Epidermal melanocyte (primary cell): Measurements from ENCODE around the gene PFDN2.

Experiments used
- DNase-seq: peaks from one replicate; pipeline ENCODE4 v3.0.0; 2011; ENCODE audit warnings: low spot score; ENCODE audit not compliant: insufficient read length

The PFDN2 gene

DNA sequence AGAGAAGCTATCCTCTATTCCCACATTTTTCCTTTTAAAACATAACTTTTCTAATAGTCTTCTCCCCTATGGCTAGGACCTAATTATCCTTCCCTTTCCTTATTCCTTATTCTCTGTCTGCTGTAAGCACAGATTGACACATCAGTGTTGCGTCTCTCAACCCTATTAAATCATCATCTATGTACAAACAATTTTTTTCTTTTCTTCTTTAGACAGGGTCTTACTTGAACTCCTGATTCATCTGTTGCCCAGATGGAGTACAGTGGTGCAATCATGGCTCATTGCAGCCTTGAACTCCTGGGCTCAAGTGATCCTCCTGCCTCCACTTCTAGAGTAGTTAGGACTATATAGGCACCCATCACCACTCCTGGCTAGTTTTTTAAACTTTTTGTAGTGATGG, 11.4 kb downstream of the PFDN2 start:
- DNase-seq = no peak

GRCh38 chr1:161100556-161100955, 17.3 kb downstream of the PFDN2 start:
- DNase-seq = no peak

- DNase-seq = no peak
Measured at GRCh38 chr1:161099090-161099802, 18.6 kb downstream of the PFDN2 start.

DNA sequence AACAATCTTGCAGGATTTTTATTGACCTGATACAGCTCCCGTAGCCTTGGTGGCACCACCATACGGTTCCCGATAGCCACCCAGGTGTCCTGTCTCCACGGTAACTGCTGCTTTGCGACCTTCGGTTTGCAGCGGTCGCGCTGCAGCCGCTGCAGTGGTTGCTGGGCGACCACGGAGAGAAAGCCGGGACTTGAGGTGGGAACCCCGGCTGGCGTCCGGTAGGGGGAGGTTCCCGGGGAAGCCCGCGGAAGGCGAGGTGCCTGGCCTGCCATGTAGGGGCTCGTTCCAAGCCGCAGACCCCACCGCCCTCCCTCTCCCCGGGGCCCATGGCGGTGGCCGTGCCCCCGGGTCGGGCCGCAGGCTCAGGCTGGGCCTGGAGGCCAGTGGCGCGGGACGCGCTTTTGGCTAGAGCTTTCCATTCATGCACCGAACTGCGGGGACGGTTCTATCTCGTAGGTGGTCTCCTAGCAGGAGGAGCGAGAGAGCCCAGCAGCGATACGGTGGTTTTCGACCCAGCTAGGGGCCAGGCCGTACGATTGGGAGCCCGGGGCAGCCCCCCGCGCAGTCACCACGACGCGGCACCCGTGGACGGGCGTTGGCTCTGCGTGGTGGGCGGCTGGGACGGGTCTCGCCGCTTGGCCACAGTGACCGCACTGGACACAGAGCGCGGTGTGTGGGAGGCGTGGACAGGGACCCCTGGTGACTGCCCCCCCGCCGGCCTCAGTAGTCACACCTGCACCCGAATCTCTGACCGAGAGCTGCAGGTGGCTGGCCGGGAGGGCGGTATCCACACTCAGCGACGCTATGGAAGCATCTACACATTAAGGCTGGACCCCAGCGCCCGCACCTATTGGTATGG, 19.4 kb downstream of the PFDN2 start, which contains the start of gene KLHDC9:
Gene KLHDC9 (plus strand): TSS at position 152 of the 859 bp plus-strand sequence. CDS start 175 bp downstream, at position 327.
- peak; percentile 65 for DNase-seq

GRCh38 chr1:161096530-161096929, 21.3 kb downstream of the PFDN2 start:
- DNase-seq = peak; percentile 59

DNA sequence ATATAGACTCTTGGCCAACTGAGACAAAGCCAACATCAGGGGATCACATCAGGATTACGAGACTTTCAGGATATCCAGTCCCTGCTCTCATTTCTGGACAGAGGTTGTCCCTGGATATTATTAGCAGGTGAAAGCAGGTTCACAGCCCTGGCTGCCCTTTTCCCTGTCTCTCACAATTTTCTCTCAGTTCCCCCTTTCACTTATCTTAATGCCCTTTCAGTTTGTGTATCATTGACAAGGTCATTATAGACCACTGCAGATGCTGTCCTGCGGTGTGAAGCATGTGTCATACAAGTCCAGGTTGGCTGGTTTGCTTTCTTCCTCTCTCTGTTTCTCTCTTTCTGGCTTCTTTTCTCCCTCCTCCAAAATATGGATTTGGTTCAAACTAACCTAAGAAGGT, 21.8 kb downstream of the PFDN2 start:
- DNase-seq = no peak

GRCh38 chr1:161095230-161095629, 22.6 kb downstream of the PFDN2 start:
- DNase-seq = no peak

DNA sequence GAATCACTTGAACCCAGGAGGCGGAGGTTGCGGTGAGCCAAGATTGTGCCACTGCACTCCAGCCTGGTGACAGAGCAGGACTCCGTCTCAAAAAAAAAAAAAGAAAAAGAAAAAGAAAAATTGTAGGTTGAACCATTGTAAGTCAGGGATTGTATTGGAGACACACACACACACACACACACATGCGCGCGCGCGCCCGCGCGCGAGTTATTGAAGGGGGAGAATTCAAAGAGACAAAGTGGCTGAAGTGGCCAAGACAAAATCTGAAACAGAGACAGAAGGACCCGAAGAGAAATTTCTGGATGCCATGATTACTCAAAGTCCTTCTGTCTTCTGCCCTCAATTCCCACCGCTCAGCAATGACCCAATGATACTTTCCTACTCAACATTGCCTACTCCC, 23.4 kb downstream of the PFDN2 start:
- no peak for DNase-seq

- DNase-seq = no peak
Measured at GRCh38 chr1:161092621-161093028, 25.2 kb downstream of the PFDN2 start.

DNA sequence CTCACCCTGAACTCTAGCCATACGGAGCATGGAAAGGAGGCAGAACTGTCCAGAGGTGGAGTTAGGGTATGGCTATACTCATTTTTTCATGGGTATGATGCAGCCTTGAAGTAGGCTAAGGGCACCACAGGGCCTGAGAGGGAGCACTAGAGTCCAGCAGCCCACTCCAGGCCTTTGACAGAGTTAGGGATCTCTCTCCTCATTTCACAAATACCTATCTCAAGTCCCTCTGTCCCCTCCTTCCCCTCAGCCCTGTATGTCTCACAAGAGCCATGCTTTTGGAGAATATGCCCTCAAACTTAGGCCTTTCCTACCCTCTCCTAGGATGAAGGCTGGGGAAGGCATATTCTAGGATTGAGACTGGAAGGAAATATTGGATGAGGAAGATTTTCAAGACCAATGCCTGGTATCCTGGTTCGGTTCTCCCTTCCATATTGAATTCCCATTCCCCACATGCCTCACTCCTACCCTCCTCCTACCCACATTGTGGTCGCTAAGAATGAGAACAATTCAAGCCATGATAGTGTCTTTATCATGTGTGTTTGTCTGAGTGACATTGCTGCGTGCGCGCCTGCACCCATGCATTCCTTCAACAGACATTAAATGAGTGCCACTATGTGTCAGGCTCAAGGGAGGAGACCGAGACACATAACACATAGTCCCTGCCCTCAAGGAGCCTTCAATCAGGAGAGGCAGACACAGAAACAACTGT, 25.9 kb downstream of the PFDN2 start:
- DNase-seq = no peak

DNA sequence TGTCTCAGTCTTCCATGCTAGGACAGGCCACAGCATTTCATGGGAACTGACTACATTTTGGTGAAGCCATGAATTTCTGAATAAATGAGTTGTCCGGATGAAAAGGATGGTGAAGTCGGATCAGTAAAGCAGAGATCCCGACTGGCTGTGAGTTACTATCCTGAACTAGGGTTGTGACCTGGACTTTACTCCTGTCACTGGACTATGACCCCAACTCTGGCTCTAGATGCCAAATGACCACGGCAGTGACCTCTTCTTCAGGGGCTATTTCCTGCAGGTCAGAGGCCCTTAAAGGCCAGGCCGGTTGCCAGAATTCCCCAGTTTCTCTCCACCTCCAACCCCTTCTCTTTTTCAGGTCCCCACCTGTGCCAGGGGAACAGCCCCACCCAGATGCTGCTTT, 26.7 kb downstream of the PFDN2 start:
- no peak for DNase-seq

- no peak for DNase-seq
Measured at GRCh38 chr1:161090617-161091016, 27.2 kb downstream of the PFDN2 start.

GRCh38 chr1:161089938-161090337, 27.9 kb downstream of the PFDN2 start:
- DNase-seq = no peak

DNA sequence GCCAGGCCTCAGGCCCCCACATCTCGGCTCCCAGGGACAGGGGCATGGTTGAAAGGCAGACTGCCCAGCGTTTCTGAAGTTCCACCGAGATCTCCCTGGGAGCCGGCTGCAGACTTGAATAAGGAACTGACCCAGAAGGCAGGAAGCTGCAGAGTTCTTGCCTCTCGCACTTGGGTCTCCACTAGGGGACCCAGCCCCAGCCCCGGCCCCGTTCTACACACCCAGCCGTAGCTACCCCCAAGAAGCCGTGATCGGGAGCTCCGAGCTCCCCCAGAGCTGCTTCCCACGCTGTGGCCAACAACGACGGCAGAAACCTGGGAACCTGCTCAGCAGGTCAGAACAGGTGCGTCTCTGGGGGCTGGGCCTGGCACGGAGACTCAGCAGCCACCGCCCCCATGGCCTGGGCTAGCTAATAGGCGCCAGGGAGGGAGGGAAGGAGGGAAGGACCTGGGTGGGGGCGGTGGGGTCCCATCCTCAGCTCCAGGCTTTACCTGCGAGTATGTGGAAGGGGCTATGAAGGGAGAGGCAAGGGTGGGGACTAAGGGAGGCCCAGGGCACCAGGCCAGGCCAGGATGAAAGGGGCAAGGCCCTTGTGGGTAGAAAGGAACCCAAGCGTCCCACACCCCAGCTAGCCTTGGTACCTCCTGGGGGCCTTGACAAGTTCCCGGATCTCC, 28.4 kb downstream of the PFDN2 start, which contains the start of gene NECTIN4:
Gene NECTIN4 (minus strand): TSS at position 308 of the 674 bp plus-strand sequence. CDS start 262 bp downstream, at position 46.
- DNase-seq = no peak

DNA sequence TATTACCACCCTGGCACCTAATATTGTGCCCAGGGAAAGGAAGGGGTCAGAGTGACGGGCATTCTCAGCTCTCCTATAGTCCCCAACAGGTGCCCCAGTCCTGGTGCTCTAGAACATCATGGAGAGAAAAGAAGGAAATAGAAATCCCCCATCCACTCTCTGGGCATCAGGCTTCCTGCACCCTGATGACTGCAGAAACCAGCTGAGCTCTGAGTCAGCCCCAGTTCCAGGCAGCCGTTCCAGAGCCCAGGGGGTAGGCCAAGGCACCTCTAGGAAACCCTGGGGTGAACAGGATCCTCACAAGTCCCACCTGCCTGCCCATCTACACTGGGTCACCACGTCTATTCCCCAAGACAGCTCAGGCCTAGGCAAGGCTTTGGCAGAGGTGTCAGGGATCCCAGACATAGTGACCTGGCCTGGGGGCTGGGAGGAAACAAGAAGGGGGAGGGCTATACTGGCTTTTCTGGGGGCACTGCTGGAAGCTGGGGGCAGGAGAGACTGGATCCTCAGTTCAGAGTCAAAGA, 29.2 kb downstream of the PFDN2 start:
- no peak for DNase-seq

GRCh38 chr1:161086457-161086856, 31.4 kb downstream of the PFDN2 start:
- no peak for DNase-seq

DNA sequence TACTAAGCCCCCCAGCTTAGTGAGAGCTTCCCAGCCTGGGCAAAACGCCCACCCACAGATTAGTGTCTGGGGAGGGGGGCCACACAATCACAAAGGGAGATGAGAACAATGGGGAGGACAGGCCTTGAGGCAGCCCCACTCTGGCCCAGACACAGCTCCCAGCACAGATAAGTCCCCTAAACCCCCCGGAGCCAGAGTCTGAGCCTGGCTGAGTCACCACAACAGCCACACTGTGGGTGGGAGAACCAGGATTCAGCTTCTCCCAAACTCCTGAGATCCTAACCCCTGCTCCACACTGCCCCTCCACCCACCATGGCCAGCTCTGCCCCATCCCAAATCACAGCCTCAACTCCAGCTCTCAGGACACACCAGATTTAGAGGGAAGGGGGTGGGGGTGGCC, 32.7 kb downstream of the PFDN2 start:
- DNase-seq = no peak

- no peak for DNase-seq
Measured at GRCh38 chr1:161084597-161084988, 33.2 kb downstream of the PFDN2 start.

- no peak for DNase-seq
Measured at GRCh38 chr1:161083748-161084596, 33.9 kb downstream of the PFDN2 start.
